T-helper 2 cell (primary cell): ENCODE data around the gene SGPP2.
"Not testable (repeated sequence)": the region's sequence is repeated elsewhere in the genome, so short reads cannot be mapped to it uniquely, and the experiment has no call there.

Experiments used
- DNase-seq, 5 experiments: peaks; one replicate each; pipeline versions ENCODE4 v3.0.0 to v3.0.0-alpha.2; 2012 to 2022
- total RNA-seq, 2 donors: gene quantifications; one replicate each; lab custom pipeline; 2026; lab: John Stamatoyannopoulos, UW

SGPP2 gene
- total RNA-seq, result 9.0 to 10.8 reads per million in 2 donors

DNA sequence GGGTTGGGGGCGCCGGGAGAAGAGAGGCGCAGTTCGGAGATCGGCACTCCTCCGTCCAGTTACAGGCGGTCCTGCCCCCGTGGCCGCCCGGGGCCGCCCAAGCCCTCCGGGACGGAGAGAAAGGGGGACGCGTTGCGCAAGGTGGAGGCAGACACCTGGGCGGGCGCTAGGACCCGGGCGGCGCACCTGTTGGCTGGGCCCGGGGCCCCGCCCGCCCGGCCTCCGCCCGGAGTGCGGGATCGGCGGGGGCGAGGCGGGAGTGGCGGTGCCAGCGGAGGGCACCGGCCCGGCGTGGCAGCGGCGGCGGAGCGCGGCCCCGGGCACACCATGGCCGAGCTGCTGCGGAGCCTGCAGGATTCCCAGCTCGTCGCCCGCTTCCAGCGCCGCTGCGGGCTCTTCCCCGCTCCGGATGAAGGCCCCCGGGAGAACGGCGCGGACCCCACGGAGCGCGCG lies at the start of gene SGPP2:
TSS of gene SGPP2 (plus strand) at position 268 of the 453 bp plus-strand sequence. CDS start at position 328, 60 bp downstream.
- peak; percentile 9 to 21 (median 15) for DNase-seq

DNA sequence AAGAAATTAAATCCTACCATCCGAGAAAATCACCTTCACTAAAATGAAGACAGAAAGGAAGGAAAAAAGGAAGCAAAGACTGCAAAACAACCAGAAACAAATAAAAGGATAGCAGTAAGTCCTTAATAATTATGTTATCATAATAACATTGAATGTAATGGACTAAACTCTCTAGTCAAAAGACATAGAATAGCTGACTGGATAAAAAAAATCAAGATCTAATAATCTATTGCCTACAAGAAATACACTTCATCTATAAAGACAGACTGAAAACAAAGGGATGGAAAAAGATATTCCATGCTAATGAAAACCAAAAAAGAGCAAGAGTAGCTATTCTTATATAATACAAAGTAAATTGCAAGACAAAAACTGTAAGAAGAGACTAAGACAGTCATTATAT lies 48.5 kb upstream of the SGPP2 start:
- DNase-seq, result no peak

GRCh38 chr2:222380456-222380855 lies 43.9 kb upstream of the SGPP2 start:
- no peak for DNase-seq

GRCh38 chr2:222381566-222381965 lies 42.8 kb upstream of the SGPP2 start:
- no peak for DNase-seq

DNA sequence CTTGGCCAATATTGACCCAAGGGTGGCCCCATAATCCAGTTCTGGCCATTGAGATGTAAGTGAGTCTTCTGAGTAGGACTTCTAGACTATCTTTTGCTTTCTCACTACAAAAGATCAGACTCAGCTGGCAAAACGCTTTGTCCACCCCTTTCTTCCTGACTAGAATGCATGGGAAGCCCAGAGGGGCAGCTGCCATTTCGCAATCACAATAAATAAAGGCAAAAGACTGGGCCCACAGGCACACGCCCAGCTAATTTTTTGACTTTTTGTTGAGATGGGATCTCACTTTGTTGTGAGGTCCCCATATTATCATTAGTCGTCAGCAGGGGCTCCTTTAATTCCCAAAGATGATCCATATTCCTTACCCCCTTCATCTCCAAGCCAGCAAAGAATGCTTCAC lies 41.1 kb upstream of the SGPP2 start:
- DNase-seq, result no peak

DNA sequence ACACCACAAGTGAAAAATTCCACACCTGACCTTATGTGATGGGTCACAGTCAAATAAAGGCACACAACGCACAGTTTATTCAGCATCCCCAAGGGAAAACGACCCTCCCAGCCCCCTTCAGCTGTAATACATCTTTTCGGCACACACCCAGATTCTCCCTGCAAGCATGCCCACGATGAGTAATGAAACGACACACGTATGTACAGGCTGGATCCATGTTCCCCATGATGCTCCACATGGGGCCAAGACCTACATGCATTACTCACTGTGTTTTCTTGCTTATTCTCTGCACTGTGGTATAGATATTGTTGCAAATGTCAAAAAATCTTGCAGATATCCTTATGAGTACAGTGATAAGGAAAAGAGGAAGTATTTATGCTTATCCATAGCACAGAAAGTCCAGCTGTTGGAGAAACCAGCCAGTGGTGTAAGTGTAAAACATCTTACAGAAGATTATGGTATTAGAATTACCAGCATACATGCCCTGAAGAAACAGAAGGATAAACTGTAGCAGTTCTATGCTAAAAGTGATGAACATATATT lies 32.5 kb upstream of the SGPP2 start:
- DNase-seq, result no peak

DNA sequence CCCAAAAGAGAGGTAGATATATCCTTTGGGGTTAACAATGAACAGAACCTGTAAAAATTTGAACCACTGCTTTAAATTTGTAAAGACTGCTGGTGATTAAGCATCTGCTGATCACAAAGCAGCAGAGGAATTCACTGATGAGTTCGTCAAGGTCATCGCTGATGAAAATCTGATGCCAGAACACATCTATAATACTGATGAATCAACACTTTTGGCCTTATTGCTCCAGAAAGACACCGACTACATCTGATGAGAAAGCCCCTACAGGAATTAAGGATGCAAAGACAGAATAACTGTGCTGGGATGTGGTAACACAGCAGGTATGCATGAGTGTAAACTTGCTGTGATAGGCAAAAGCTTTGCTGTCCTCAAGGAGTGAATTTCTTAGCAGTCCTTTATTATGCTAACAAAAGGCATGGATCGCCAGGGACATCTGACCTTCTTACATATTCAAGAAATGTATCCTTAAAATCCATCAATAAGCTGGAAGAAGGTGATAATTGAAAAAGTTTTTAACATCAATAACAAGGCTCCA lies 30.5 kb upstream of the SGPP2 start:
- DNase-seq, result no peak

DNA sequence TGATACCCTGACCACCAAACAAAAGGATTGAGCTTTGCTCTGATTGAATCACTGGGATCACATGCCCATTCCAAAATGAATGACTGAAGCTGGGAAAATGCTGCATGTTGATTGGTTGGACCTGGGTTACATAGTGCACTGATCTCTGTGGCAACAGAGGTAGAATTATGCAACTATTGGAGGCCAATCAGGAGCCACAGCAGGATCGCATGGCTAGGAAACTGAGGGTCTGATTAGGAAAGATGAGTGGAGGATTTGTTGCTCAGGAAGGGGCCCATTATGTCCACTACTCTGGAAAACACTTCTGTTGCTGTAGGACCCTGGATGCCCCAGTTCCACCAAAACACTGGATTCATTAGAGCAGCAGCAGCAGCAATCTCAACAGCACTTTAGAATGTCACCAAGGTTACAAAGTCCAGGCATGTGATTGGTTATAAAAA lies 25.9 kb upstream of the SGPP2 start:
- DNase-seq, result no peak

DNA sequence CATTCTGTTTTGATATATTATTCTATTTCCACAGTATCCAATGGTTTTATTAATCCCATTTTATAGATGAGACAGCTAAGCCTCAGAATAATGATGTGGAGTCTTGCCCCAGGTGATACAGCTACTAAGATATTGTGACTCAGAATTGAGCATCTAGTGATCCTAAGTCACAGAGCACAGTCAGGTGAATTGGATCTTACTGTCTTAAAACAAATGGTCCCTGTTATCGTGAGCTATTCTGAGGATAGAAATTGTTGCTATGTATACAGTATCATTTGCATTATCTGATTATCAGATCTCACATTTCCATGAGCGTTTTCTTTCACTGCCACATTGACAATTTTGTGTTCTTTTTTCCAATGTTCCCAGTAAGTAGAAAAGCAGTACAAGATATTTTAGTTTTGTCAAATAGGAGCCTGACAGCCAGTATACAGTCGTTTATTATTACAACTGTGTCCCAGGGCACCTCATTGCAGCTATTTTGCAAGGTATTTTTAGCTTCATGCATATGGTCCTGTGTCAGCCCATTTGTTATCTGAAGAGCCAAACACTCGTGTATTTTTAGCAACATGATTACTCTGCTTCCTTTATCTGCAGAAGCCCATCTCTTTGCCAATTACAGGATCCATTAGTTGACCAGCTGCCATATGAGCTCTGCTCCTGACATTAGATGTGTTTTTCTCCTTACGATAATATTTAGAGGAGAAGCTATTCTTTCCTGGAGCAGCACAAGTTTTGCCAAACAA lies 25.1 kb upstream of the SGPP2 start:
- no peak for DNase-seq

- no peak for DNase-seq
Observed at GRCh38 chr2:222404151-222404905, 20.0 kb upstream of the SGPP2 start.

DNA sequence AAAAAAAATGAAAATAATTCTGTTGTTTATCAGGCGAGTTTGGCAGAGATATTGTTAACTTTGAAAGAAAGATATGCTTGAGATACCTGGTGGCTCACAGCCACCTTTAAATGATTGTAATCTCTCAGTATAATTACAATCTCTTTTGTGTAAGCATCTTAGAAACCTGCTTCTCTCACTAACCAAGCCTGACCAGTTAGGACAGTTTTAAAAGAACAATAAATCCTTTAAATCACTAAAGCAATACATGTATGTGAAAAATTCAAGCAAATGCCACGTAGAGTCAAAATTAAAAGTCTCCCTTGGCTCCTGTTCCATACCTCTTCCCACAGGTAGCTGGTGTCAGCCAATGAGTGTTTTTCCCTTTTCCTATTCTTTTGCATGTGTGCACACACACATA lies 15.7 kb upstream of the SGPP2 start:
- DNase-seq, result no peak

DNA sequence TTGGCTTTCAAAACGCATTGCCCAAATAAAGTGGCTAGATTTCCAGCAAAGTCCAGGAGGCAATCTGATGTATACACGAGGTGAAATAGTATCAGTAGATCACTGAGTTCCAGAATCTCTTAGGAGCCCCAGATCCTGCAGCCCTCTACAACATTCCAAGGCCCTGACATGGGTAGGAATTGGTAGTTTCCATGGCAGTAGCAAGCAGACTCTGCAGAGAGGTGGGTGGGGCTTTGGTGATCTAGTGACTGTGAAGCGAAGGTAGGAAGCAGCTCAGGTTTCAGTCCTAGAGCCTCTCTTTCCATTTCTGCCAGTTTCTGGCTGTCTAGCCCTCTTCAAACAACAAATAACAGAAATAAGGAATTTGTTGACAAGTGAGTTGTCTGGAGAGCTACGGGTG lies 13.8 kb upstream of the SGPP2 start:
- DNase-seq, result no peak

DNA sequence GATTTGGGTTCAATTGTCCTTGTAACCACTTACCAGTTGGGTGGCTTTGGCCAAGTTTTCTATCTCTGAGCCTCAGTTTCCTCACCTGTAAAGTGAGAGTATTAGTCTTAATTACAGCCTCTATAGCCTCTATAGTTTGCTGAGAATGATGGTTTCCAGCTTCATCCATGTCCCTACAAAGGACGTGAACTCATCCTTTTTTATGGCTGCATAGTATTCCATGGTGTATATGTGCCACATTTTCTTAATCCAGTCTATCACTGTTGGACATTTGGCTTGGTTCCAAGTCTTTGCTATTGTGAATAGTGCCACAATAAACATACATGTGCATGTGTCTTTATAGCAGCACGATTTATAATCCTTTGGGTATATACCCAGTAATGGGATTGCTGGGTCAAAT lies 12.0 kb upstream of the SGPP2 start:
- DNase-seq, result not testable (repeated sequence)

GRCh38 chr2:222413295-222413911 lies 10.9 kb upstream of the SGPP2 start:
- no peak for DNase-seq

DNA sequence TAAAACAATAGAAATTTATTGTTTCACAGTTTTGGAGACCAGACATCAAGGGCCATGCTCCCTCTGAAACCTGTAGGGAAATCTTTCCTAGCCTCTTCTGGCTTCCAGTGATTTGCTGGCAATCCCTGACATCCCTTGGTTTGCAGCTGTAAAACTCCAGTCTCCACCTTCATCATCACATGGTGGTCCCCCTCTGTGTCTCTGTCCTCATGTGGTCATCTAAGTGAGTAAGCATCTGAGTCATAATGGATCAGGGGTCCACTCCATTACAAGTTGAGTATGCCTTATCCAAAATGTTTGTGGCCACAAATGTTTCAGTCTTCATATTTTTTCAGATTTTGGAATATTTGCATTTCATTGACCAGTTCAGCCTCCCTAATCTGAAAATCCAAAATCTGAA lies 5.6 kb upstream of the SGPP2 start:
- DNase-seq, result no peak

DNA sequence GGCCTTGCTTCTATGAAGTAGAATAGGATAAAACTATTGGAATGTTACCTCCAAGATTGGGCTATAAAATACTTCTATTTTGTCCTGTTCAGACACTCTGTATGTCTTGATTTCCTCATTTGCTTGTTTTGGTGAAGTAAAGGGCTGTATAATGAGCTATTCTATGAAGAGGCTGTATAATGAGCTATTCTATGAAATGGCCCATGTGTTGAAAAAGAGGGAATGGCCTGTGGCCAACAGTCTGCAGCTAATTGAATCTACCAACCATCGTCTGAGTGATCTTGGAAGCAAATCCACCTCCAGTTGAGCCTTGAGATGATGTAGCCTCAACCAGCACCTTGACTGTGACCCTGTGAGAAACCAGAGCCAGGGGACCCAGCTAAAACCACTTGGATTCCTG lies 3.8 kb upstream of the SGPP2 start:
- no peak for DNase-seq

- DNase-seq, result no peak
Observed at GRCh38 chr2:222421626-222422025, 2.7 kb upstream of the SGPP2 start.

DNA sequence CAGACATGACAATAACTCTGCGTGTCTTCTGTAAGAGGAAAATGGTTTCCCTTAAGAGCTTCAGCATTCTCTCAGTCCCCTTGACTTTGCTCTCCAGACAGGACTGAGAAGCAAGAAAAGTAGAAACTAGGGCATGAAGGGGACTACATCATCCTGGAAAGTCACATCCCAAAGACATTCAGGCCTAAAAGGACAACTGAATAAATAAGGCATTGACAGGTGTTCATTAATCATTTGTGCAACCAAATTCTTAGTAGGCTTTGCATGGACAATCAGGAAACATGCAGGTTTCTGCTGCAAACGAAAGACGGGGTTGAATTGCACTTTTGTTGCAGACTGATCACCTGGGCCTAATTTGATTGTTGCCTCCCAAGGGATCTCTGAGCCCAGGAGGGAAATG lies 1.2 kb upstream of the SGPP2 start:
- no peak for DNase-seq

DNA sequence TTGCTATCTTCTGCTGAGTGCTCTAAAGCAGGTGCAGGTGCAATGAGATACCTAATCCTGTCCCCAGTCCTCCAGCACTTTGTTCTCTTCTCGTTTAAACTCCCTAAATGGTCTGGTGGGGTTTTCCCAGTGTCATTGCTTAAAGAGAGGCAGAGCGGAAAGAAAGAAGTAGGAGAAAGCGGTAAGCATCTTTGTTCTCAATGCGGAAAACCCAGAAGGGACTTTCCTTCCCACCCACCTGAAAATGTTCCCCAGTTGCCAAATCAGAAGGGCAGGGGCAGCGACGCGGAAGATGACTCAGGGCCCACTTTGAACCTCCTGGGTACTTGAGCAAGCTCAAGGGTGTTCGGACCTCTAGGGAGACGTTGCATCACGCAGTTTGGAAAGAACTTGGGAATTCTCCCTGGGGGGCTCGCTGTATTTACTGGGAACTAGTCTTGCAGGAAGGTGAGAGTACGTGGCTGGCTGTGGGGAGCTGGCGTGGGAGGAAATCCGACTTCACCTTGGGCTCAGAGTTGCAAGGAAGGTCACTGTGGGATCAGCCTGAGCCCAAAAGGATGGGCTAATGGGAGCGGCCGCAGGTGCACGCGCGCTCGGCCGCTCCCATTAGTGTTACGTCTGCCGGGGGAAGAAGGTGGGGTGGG lies 589 bp upstream of the SGPP2 start:
- peak in 3 of 5 experiments; percentile 24 to 59 (median 32) for DNase-seq

DNA sequence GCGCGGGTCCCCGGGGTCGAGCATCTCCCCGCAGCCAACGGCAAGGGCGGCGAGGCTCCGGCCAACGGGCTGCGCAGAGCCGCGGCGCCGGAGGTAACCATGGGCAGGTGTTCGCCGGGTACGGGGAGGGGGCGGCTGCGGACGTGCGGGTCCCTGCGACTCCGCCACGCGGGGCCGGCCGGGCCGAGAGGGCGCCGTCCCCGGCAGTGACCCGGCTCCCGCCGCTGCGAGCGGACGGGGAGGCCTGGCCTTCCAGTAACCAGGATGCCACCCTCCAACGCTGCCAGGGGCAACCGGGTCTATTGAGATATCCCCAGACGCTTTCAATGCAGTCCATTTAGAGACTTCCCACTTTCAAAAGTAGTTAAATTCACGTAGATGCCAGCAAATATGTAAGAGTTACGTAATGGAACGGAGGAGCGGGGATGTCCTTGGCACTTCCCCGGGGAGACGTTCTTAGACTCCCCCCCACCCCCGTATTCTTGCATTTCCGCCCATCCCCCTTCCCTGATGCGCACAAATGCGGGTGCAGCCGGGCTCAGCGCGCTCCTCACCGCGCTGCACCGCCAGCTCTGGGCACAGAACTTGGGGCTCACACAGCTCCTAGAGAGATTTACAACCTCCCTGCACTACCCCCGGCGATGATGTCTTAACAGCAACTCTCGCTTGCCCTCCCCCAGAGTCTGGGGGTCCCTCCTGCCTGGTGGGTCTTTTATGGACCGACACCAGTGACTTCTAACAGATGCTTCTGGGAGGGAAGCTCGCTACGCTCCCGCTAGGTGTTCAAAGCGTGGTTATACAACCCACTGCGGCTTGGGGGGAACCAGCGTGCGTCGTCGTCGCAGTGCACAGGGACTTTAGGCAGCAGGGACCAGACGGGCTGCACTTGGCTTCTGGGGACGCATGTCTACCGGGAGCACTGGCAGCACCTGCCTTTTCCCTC lies 657 bp downstream of the SGPP2 start:
- DNase-seq, result peak; percentile 8 to 46 (median 21)

GRCh38 chr2:222427646-222428301 lies 3.4 kb downstream of the SGPP2 start:
- DNase-seq, result peak in 1 of 5 experiments; percentile 58
